LNCaP clone FGC (cell line): ENCODE measurements around the gene BOC.

Experiments used
- DNase-seq: peaks from one replicate; pipeline ENCODE4 v3.0.0-alpha.2; 2011; ENCODE audit warnings: low read depth
- H3K4me3 ChIP-seq: 2 replicates; pipeline ENCODE4 v1.5.1; 2011; ENCODE audit warnings: mild to moderate bottlenecking, low read depth, low read length, control low read depth
- CTCF ChIP-seq: IDR thresholded peaks from 2 replicates; pipeline ENCODE4 v1.5.1; 2012; ENCODE audit warnings: mild to moderate bottlenecking; ENCODE audit not compliant: control insufficient read depth, insufficient read depth; ENCODE audit errors: extremely low read depth

BOC gene

GRCh38 chr3:113216393-113216792, 5.0 kb downstream of the BOC start:
- DNase-seq = no peak
- H3K4me3 ChIP-seq = no peak overlapping the region
- no peak for TF ChIP-seq CTCF

GRCh38 chr3:113218011-113218680, 6.8 kb downstream of the BOC start:
- no peak for DNase-seq
- no peak overlapping the region for H3K4me3 ChIP-seq
- TF ChIP-seq CTCF = no peak

GRCh38 chr3:113218681-113219045, 7.3 kb downstream of the BOC start:
- no peak for TF ChIP-seq CTCF

GRCh38 chr3:113219605-113220300, 8.4 kb downstream of the BOC start:
- DNase-seq = no peak
- no peak for TF ChIP-seq CTCF
- H3K4me3 ChIP-seq = no peak overlapping the region

More at GRCh38 chr3:113218681-113219045, 7.3 kb downstream of the BOC start:
- no peak overlapping the region for H3K4me3 ChIP-seq
- DNase-seq = no peak

- no peak overlapping the region for H3K4me3 ChIP-seq
- TF ChIP-seq CTCF = no peak
- no peak for DNase-seq
Measured at GRCh38 chr3:113220721-113221120, 9.4 kb downstream of the BOC start.

GRCh38 chr3:113221721-113222257, 10.4 kb downstream of the BOC start:
- no peak for TF ChIP-seq CTCF
- no peak overlapping the region for H3K4me3 ChIP-seq
- no peak for DNase-seq
